Lower leg skin (tissue), 3 donors: ENCODE results near the gene ADAM19.

Experiments
- POLR2A ChIP-seq, 2 donors: fragments of 450-650 bp; IDR thresholded peaks; one replicate each; pipeline ENCODE4 v1.6.1; 2016 to 2017; ENCODE audit warnings: antibody characterized with exemption in 2 of 2, mild to moderate bottlenecking in 1 of 2, moderate library complexity in 1 of 2
- TF ChIP-seq, protein P1 (sequence below), 3 donors: fragments of 450-650 bp; IDR thresholded peaks; one replicate each; pipeline ENCODE4 v1.5.1; 2016; ENCODE audit warnings: antibody characterized with exemption in 3 of 3, mild to moderate bottlenecking in 3 of 3, moderate library complexity in 2 of 3

DNA sequence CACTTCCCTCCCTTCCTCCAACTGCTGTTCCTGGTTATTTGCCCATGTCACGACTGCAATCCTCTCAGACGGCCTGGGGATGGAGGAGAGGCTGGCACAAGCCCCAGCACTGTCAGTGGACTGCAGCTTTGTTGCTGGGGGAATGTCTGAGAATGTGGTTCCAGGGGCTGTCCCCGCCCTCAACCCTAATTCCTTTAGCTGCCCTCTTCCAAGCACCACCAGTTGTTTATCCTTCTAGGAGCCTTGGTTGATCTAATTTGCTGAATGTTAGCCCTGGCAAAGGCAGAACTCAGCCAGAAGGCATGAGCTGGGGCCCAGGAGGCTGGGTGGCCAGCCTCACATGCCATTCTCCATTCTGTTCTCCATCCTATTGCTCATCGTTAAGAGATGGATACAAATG is 51.6 kb downstream of the ADAM19 start:
- TF ChIP-seq, protein P1, sequence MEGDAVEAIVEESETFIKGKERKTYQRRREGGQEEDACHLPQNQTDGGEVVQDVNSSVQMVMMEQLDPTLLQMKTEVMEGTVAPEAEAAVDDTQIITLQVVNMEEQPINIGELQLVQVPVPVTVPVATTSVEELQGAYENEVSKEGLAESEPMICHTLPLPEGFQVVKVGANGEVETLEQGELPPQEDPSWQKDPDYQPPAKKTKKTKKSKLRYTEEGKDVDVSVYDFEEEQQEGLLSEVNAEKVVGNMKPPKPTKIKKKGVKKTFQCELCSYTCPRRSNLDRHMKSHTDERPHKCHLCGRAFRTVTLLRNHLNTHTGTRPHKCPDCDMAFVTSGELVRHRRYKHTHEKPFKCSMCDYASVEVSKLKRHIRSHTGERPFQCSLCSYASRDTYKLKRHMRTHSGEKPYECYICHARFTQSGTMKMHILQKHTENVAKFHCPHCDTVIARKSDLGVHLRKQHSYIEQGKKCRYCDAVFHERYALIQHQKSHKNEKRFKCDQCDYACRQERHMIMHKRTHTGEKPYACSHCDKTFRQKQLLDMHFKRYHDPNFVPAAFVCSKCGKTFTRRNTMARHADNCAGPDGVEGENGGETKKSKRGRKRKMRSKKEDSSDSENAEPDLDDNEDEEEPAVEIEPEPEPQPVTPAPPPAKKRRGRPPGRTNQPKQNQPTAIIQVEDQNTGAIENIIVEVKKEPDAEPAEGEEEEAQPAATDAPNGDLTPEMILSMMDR (IDR thresholded peaks at IDR 0.05): no peak
- TF ChIP-seq POLR2A (IDR thresholded peaks at IDR 0.05): no peak
